Activated CD4-positive, CD25-positive, alpha-beta regulatory T cell (primary cell): Measurements from ENCODE around the gene SELPLG.
"Not testable (repeated sequence)": the region's sequence is repeated elsewhere in the genome, so short reads cannot be mapped to it uniquely, and the experiment has no call there.

Source experiments
- DNase-seq, 4 experiments: peaks; one replicate each; lab custom pipeline; 2025; lab: John Stamatoyannopoulos, UW

Gene SELPLG

GRCh38 chr12:108589840-108590229 lies 43.9 kb downstream of the SELPLG start:
- DNase-seq = no peak

- DNase-seq = no peak
Observed at GRCh38 chr12:108589028-108589839, 44.5 kb downstream of the SELPLG start.

- no peak for DNase-seq
Observed at GRCh38 chr12:108587826-108588225, 45.9 kb downstream of the SELPLG start.

GRCh38 chr12:108586306-108586705 lies 47.4 kb downstream of the SELPLG start:
- no peak for DNase-seq

GRCh38 chr12:108585864-108586263 lies 47.8 kb downstream of the SELPLG start:
- DNase-seq = no peak

DNA sequence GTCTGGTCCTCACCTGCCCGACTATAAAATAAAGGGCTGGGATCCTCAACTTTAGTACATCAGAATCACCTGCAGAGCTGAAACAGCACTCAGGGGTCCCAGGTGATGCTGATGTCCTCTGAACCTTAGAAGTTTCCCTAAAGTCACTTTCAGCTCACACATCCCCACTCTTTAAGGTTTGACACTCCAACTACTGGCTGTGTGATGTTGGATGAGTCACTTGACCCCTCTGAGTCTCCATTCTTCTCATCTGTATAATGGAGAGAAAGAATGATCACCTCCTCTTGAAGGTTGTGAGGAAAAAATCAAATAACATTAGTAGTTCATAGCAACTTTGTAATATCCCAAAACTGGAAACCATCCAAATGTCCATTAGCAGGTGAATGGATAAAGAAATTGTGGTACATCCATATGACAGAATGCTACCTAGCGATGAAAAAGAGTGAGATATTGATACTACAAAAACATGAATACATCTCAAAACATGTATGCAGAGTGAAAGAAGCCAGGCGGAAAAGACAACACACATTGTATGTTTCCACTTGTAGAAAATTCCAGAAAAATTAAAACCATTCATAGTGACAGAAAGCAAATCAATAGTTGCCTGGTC lies 49.1 kb downstream of the SELPLG start:
- no peak for DNase-seq

- DNase-seq = no peak
Observed at GRCh38 chr12:108583991-108584390, 49.7 kb downstream of the SELPLG start.

DNA sequence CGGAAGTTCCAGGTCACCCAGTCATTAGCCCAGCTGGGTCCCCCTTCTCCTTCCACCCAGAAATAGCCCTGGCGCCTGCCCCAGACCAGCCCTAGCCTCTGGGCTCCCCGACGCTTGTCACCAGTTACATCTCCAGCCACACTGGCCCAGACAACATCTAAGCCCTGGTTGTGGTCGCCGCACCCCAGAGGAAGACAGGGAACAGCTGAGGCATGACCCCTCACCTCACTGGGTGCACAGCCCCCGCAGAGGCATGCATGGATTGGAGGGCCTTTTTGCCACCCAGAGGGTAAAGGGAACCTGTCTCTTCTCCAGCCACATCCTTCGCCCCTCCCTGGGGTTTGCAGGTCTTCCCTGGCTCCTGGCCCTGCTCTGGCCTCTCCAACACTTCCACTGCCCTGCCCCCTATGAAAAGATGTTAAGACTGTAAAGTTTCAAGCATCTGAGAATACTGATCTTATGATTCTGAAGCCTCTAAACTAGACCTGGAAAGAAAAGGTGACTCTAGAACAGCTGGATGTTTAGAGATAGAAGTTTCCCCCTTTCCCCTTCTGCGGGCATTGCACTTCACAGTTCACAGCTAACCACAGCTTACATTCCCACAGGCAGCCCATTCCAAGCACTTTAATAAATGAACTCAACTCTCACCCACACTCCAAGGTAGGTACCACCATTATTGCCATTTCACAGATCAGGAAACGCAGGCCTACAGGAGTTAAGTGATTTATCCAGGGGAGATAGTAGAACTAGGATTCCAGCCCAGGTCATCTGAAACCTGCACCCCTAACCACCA lies 50.5 kb downstream of the SELPLG start:
- no peak for DNase-seq

DNA sequence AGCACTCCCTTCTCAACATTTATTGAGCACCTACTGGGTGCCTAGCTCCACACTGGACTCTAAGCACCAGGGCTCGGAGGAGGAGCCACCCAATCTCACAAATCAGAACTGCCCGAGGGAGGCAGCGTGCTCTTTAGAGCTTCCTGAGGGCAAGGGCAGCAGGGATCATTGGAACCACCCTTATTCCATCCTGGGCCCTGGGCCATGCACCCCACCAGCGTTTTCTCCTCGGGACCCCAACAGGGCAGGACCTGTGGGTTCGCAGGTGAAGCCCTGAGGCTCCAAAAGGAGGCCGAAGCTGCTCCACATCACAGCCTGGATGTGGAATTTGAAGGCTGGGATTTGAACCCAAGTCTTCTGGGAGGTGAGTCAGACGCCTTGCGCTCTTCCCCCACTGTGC lies 51.2 kb downstream of the SELPLG start:
- DNase-seq = no peak

DNA sequence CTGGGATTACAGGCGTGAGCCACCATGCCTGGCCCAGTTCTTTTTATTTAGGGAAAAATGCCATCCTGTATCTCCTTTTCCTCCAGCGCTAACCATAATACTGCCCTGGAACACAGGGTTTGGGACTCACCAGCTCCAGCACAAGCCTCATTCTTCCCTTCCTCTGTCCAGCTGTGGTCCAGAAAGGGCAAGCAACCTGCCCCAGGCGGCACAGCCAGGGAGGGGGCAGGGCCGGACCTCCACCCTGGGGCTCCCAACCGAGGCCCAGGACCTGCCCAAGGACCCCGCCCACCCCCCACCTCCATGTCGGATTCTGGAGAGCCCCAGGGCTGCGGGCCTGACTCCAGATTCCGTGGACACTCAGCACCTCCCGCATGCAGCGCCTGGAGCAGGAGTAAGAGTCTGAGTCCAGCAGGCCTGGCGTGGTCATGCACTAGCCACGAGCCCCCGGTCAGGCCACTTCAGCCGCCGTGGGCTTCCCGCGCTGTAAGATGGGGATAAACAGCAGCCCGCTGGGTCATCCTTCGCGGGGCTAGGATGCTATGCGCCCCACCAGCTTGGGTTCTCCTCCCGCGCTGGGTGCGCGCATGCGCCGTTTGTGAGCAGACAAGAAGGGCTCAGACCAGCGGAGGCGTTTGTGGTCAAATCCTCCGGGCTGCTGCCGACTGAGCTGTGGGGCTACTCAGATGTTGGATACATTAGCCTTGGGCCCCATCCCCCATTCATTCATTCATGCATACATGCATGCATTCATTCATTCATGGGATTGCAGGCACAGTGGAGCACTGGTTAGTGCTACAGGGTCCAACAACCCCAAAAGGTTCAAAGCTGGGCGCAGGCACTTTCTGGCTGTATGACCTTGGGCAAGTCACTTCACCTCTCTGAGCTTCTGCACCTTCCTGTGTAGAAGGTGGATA lies 52.1 kb downstream of the SELPLG start:
- DNase-seq = no peak

DNA sequence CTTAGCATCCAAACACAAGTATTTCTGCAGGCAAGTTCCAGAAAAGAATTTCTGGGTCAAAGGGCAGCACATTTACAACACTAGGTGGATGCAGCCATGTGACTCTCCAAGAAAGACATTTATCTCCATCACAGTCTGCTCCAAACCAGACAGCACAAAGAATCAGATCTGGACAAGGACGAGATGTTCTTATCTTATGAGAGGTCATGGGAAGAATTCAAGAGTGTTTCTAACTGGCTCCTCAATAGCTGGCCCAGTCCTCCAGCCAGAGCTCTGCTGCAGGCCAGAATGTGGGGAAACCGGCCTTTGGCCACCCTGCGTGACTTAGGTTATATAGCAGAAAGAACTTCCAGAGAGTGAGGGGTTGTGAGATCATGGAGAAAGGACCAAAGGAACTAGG lies 53.2 kb downstream of the SELPLG start:
- no peak for DNase-seq

DNA sequence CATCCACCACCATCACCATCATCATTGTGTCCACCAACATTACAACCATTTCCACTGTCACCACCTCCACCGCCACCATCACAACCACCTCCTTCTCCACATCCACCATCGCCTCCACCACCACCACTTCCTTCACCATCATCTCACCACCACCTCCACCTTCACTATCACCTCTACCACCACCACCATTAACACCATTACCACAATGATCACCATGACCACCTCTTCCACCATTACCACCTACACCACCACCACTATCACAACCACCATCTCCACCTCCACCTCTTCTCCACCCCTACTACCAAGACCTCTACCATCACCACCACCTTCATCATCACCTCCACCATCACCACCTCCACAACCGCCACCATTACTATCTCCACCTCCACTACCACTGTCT lies 54.9 kb downstream of the SELPLG start:
- DNase-seq = no peak

GRCh38 chr12:108578264-108578663 lies 55.4 kb downstream of the SELPLG start:
- DNase-seq = no peak

GRCh38 chr12:108577458-108577857 lies 56.2 kb downstream of the SELPLG start:
- no peak for DNase-seq

- no peak for DNase-seq
Observed at GRCh38 chr12:108576660-108577234, 56.9 kb downstream of the SELPLG start.

GRCh38 chr12:108575199-108575912 lies 58.3 kb downstream of the SELPLG start:
- no peak for DNase-seq

DNA sequence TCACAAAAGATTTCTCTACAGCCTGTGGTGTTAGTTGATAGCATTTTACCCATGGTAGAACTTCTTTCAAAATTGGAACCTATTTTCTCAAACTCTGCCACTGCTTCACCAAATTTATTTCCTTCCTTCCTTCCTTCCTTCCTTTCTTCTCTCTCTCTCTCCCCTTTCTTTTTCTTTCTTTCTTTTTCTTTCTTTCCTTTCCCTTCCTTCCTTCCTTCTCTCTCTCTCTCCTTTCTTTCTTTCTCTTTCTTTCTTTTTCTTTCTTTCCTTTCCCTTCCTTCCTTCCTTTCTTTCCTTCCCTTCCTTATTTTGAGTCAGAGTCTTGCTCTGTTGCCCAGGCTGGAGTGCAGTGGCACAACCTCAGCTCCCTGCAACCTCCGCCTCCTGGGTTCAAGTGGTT lies 59.4 kb downstream of the SELPLG start:
- DNase-seq = not testable (repeated sequence)

- DNase-seq = no peak
Observed at GRCh38 chr12:108573317-108573716, 60.4 kb downstream of the SELPLG start.

DNA sequence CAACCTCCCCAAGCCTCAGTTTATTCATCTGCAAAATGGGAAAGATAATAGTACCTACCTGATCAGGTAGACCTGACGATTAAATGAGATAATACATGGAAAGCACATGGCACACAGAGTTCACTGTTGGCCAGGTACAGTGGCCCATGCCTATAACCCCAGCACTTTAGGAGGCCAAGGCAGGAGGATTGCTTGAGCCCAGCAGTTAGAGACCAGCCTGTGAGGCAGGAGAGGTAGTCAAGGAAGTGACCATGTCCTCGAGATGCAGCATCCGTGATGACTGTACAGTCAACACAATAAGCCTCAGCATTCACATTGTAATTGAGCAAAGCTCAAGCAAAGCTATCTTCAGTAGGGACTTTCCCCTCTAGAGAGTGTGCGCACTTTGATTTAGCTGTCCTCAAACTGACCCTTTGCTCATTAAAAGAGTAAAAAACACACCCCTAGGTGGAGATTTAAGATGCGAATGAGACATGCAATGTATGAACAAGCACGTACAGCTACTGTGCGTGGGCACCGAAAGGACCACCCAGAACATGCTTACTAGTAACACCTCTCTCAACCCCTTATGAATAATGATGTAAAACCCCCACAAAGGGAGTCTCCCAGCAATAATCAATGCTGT lies 61.4 kb downstream of the SELPLG start:
- DNase-seq = no peak
